ENCODE results near the gene NTRK3. TPM values are rescaled to one million over a fixed set of nuclear protein-coding genes. Genes with fewer than 3 reads are reported as not detected.

The NTRK3 gene
- polyA plus RNA-seq, 1 donor = 3.2 TPM

DNA sequence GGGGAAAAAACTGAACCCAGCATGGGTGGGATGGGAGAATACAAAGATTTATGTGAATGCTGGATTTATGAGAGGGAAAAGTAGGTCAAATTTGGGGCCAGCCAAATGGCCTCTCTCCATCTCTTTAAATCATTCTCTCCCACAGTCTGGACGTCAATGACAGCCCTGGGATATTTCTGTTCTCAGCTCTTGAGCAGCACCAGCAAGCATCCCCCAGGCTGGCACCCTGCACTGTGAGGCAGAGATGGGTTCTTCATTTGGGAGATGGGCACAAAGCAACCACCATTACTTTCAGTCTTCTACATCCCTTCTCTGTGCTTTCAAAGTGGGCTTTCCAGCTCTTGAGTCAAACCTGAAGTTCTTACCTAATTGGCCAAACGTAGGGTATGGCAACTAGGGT is 321.0 kb downstream of the NTRK3 start:
- DNase-seq = no peak

DNA sequence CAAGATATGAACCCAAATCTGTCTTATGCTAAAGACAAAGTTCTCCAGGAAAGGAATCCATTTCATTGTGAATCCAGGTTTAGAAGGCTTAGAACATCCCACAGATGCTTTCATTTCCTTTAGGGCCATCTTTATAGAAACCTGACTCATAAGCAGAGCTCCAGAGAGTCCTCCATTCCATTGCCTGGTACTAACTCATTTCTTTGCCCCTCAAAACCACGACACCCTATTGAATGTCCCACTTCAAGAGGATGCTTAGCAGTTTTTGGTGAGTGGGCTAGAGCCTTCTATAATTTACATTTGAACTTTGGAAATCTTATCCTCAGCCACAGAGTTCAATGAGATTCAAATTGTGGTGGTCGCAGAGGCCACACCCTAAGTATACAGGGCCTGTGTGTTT is 325.0 kb downstream of the NTRK3 start:
- no peak for DNase-seq

GRCh38 chr15:87930457-87930856 is 326.1 kb downstream of the NTRK3 start:
- DNase-seq = no peak

GRCh38 chr15:87929841-87930240 is 326.7 kb downstream of the NTRK3 start:
- DNase-seq = no peak

- no peak for DNase-seq
Measured at GRCh38 chr15:87924433-87924832, 332.1 kb downstream of the NTRK3 start.

- DNase-seq = no peak
Measured at GRCh38 chr15:87919064-87919463, 337.5 kb downstream of the NTRK3 start.

- DNase-seq = no peak
Measured at GRCh38 chr15:87917480-87917879, 339.1 kb downstream of the NTRK3 start.

- no peak for DNase-seq
Measured at GRCh38 chr15:87916208-87916607, 340.3 kb downstream of the NTRK3 start.

GRCh38 chr15:87910301-87910700 is 346.2 kb downstream of the NTRK3 start:
- no peak for DNase-seq

GRCh38 chr15:87907676-87908446 is 348.7 kb downstream of the NTRK3 start:
- no peak for DNase-seq

DNA sequence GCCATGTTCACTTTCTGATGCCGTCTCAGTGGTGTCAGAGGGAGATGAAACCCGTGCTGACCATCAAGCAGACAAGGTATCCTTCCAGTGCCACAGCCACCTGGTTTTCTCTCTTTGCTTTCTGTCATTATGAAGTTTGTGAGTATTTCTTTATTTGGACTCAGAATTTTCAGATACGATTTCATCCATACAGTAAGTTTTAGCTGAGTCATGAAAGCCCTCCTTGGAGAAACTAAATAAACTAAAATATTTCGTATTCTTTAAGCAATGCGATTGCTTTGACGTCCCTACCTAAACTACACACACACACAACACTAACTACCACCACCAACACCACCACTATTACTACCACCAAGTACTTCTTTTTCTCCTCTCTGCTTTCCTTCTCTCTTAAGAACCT is 350.1 kb downstream of the NTRK3 start:
- no peak for DNase-seq

DNA sequence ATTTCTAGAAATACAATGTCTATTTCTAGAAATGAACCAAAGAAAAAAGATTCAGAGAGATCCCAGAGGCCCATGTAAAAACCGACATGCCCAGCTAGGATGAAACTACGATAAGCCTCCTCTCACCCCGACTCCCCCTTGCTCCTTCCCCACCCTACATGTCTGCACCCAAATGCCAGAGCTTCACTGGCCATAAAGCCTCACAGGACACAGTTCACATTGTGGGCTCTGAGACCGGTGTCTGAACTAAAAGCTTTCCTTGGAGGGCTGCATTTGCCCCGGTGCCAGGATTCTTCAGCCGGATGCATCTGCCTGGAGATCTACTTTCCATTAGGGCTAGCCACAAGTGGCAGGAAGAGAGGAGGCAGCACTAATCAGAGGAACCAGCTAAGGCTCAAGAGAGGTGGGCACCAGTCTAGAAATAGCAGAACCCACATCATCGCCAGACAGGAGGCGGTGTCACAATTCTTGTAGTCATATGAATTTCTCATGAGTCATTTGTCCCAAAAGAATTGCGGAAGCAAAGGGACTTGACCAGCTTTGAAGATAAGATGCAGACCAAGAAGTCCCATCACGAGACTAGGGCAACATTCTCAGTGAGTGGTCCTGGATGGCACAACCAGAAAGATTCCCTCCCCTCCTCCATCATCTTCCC is 353.6 kb downstream of the NTRK3 start:
- no peak for DNase-seq

DNA sequence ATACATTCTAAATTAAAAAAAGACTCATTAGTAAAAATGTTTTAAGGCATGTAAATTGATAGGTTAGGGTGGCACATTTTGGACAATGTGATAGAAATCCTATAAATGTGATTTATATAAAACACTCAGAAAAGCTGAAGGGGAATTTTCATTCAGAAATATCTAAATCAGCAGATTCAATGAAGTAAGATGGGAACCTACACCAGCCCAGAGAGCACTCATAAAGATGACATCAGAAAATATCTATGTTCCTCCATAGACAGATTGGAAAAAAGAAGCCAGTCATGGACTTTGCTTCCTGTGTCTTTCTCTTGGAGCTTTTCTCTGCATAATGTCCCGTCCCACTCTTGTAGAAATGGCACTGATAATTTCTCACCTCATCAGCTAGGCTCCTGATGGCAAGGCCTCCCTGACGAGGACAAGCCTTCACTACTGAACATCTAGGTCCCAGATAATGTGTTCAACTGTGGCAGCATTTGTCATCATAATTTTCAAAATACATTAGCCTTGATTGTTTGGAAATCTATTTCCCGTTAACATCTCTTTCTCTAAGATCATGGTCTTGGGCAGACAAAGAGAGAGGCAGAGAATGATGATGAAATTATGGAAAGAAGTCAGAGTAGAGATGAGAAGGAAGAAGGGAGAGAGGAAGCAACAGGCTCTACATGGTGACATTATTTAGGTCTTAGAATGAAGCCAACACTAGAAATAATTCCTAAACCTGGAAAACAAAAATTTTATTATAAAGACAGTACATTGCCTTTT is 354.4 kb downstream of the NTRK3 start:
- no peak for DNase-seq

DNA sequence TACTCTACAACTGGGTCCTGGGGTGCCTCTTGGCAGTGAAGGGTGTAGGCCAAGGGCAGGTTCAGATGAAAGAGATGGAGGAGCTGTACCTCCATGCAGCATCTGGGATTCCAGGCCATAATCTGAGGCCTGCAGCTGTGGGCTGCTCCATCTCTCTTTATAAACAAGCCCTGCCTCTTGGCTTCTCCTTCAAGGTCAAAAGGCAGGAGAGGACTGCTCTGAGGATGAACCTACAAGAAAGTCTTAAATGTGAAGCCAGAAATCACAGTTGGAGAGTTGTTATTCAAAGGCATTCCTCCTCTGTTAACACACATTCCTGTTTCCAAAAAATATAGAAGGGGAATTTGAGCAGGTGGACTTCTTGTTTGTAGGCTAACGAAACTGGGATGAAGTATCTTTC is 355.5 kb downstream of the NTRK3 start:
- no peak for DNase-seq

DNA sequence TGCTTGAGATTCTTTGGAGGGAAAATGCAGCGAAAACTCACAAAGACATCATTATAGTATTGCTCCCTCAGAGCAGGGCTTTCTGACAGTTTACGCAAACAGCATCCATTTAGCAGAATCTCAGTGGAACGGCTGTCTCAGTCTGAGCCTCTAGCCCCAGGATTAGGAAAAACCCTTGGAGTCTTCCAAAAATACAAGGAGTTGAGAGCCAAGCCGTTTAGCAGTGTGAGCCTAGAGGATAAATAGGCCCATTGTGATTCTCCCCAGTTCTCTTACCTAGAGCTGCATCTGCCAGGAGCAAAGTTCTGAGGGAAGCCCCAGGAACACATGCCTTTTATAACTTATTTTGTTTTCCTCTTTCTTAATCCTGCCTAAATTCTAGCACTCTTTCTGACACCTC is 359.6 kb downstream of the NTRK3 start:
- no peak for DNase-seq

DNA sequence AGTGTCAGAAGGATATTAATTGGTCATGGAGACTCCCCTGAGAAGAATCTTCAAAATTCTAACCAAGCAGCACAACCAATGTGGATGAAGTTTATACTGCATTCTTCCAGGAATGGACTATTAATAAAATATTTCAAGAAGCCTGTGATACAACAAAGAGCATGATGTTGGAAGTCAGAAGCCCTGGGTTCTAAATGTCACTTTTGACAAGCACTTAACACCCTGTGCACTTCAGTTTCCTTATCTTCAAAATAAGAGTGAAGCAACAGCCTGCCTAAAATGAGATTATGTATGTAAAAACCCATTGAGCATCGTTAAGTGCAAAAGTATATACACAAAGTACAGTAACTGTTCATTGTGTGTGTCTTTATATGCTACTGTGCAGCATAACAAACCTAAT is 369.4 kb downstream of the NTRK3 start:
- no peak for DNase-seq

DNA sequence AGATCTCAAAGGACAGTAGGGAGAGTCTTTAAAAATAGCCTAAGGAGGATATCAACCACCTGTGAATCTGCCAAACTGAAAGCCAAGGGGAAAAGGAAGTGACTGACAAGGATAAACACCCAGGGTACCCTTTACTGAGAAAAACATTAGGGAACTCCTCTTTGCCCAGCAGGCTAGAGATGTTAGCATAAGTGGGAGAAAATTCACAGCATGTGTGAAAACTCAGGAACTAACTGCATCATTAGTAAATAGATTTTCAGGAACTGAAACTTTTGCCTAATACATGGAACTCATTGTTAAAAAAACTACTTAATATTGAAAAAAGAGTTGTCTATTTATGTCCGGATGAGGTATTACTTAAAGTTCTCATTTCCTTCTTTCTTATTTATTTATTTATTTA is 375.5 kb downstream of the NTRK3 start:
- no peak for DNase-seq

DNA sequence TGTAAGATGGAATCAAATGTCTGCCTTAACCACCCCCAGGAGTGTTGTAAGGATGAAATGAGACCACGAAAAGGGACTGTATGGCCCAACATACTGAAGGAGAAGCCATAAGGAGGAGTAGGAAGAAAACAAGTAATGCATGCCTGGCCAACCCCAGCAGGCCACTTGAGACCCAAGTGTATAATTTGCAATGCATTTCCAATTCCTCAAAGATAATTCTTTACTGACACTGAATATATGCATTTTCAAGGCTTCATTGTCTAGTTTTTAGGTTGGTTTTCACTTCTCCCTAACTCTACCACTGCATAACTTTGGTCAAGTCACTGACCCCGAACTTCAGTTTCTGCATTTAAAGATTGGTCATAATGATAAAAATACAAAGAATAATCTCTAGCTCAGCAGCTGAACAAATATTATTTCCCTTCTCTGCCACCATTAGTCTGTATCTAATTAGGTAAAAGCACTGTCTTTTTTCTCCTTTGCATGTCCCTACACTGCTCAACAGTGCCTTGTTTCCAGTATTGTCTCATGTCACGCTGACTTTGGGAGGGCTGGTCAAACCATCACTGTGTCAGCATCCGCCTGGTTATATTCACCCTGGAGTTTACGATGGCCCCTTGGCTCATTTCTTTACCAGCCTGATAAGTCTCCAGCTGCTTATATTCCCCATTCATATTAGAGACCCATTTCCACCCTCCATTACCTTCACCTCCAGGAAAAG is 378.6 kb downstream of the NTRK3 start:
- no peak for DNase-seq

DNA sequence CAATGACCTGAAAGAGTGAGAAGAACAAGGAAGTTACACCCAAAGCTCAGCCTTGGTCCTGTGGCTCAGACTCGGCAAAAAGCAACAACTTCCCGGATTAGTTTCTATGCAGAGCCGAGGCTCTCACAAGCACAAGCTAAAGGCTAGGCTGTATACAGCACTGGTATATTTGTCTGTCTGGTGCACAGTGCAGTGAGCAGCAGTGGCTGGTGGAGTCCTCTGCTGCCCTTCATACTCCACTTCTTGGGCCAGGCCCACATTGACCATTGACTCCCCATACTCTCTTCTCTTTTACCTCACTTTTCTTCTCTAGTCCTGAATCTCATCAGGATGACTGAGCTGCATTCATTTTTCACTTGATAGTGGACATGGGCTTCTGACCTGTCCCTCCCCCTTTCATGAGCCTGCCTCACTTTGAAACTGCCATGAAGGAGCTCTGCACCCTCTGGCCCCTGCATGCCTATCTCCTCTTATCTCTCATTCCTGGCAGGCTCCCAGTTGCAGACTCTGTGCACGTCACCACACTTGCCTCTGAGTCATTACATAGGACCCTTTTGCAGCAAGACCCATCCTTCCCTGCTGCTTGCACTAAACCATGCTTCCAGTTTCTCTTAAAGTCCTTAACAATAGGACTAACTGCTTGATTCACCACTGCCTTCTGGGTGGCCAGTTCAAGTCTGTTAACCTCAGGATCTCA is 379.3 kb downstream of the NTRK3 start:
- no peak for DNase-seq

DNA sequence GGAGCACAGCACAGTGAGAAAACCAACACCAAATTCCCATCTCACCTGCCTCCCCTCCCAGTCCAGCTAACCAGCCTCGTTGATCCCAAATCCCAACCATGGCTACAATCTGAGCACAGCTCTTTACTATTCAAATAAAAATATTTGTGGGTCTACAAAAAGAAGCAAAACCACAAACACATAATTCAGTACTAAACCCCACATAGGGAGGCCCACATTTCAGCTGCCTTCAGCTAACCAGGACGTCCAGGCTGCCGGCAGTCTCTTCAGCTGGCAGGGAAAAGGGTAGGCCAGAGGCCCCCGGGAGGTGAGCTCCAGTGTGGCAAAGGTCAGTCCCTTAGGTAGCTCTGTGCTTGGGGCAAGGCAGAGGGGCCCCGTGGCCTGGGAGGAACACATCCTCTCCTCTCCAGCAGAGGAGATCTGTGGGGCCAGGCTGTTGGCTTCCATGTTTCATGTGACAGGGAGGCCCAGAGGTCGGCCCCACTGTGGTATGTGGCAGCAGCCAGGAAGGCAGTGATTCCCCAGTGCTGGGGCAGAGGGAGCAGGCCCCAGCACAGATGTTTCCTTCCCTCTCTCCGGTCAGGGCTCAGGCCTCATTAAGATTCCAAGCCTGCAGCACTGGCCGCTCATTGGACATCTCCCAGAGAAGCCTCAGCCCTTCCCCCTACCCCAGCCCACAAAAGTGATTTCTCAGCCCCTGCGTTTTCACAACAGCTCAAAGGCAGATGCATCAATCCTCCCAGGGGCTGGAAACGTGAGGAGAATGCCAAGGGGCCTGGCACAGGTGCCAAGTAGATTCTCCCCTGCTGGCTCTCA is 381.4 kb downstream of the NTRK3 start:
- DNase-seq = peak; percentile 48

GRCh38 chr15:87873516-87873915 is 383.0 kb downstream of the NTRK3 start:
- DNase-seq = no peak

Measured in hindlimb muscle (tissue), 1 donor.